Testis (tissue), 3 donors: Measurements from ENCODE around the gene AP1S3. TPM values are rescaled to one million over a fixed set of nuclear protein-coding genes. Genes with fewer than 3 reads are reported as not detected.
"Not testable (repeated sequence)": the region's sequence is repeated elsewhere in the genome, so short reads cannot be mapped to it uniquely, and the experiment has no call there.

Experiments used
- DNase-seq: peaks from one replicate; pipeline ENCODE4 v3.0.0-alpha.2; 2019
- H3K27ac ChIP-seq, 2 donors: fragments of 200-600 bp; sonication (generic); one replicate each; pipeline ENCODE4 v1.5.1; 2019
- H3K27me3 ChIP-seq: fragments of 200-600 bp; sonication (generic); one replicate; pipeline ENCODE4 v1.5.1; 2019
- H3K36me3 ChIP-seq: fragments of 200-600 bp; sonication (generic); one replicate; pipeline ENCODE4 v1.5.1; 2017; ENCODE audit warnings: low read depth; ENCODE audit errors: missing control alignments
- H3K4me1 ChIP-seq: fragments of 200-600 bp; sonication (generic); one replicate; pipeline ENCODE4 v1.5.1; 2019
- H3K4me3 ChIP-seq, 2 donors: fragments of 200-600 bp; sonication (generic); one replicate each; pipeline ENCODE4 v1.5.1; 2017 to 2019
- H3K9me3 ChIP-seq: fragments of 200-600 bp; sonication (generic); one replicate; pipeline ENCODE4 v1.5.1; 2017
- POLR2A ChIP-seq: fragments of 450-650 bp; IDR thresholded peaks from one replicate; pipeline ENCODE4 v1.6.1; 2017; ENCODE audit warnings: antibody characterized with exemption, mild to moderate bottlenecking, moderate library complexity
- WGBS, 2 donors: methylation state at CpG; one replicate each; pipeline ENCODE4 v1.1.5; 2018; 5-methylcytosine and 5-hydroxymethylcytosine counted together
- intact Hi-C: fragments of 100-400 bp; cut with DNase I; formaldehyde crosslinking; loops from one replicate; pipeline ENCODE4 v1.15.1; 2023; ENCODE audit warnings: low total_unique reads
- polyA plus RNA-seq: library from polyadenylated mRNA; stranded (reverse); fragments of 350-450 nt; fragmentation: Illumina TruSeq; extraction: RNeasy Lipid Tissue Mini Kit (QIAGEN cat#74804); gene quantifications from one replicate; pipeline ENCODE4 v1.2.3, GENCODE V29; 2014; ENCODE audit warnings: low read depth, low replicate concordance; ENCODE audit not compliant: insufficient read depth
- total RNA-seq, 2 donors: library from RNA; depleted of rRNA; stranded (reverse); fragments of >200 nt; gene quantifications; one replicate each; pipeline ENCODE4 v1.2.3, GENCODE V29; 2016
- TF ChIP-seq, protein P1 (sequence below), 3 experiments: fragments of 450-650 bp in 2 of 3; fragments of 200-600 bp in 1 of 3; sonication (generic) in 1 of 3; IDR thresholded peaks; one replicate each; pipeline ENCODE4 v1.5.1; 2016 to 2019; ENCODE audit warnings: antibody characterized with exemption in 3 of 3, mild to moderate bottlenecking in 2 of 3, moderate library complexity in 1 of 3

AP1S3 gene
- total and polyA plus RNA-seq, 3 donors from 2014 or later, result 1.6 to 3.2 (median 2.6) TPM

DNA sequence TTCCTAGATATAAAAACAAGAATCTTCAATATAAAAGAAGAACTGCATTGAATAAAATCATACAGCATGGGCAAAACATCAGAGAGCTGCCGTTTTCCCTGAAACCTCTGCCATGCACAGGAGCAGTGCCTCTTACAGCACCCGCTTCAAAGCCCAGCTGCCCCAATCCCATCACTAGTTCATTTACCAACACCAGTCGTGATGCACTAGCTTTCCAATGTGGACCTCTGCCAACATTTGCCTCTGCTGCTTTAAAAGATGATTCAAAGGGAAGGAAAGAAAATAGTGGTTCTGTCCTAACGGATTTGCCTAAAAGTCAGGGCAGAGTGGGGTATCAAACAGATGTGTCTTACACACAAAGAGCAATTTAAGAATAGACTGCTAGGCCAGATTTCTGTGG, 43.4 kb upstream of the AP1S3 start:
- 74 to 85% methylated on average over 4 of the region's 4 CpGs for WGBS, 2 donors
- no peaks in the 10 kb centered on the region for H3K36me3 ChIP-seq

DNA sequence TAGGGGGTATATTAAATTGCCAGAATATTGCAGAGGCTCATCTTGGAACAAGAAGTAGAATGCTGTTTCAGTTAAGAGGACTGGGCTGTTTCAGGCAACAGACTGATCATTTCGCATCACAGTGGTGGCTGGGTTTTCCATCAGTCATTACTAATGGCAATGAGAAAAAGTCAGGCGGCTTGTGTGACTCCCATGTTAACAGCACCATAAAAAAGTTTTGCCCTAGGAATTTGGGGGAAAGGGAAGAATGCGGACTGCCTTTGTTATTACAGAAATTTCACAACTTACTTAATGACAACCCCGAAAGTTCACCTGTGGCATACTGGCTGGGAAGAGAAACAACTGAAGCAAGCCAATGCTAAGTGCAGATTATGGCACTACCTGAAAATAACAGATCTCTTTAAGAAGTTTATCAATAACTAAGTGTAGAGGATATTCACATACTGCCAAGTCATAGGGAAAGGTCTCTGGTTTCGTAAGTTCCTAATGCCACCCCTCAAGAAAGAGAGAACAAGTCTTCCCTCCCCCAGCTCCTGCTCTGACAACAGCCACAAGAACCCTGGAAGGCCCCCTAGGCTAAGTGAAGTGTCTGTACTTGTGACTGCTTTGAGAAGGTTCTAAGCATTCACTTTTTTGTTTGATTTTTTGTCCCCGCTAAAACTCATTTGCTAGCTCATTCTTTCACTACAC, 40.5 kb upstream of the AP1S3 start:
- TF ChIP-seq, protein P1, sequence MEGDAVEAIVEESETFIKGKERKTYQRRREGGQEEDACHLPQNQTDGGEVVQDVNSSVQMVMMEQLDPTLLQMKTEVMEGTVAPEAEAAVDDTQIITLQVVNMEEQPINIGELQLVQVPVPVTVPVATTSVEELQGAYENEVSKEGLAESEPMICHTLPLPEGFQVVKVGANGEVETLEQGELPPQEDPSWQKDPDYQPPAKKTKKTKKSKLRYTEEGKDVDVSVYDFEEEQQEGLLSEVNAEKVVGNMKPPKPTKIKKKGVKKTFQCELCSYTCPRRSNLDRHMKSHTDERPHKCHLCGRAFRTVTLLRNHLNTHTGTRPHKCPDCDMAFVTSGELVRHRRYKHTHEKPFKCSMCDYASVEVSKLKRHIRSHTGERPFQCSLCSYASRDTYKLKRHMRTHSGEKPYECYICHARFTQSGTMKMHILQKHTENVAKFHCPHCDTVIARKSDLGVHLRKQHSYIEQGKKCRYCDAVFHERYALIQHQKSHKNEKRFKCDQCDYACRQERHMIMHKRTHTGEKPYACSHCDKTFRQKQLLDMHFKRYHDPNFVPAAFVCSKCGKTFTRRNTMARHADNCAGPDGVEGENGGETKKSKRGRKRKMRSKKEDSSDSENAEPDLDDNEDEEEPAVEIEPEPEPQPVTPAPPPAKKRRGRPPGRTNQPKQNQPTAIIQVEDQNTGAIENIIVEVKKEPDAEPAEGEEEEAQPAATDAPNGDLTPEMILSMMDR (IDR thresholded peaks at IDR 0.05), result no peak
- TF ChIP-seq POLR2A, result no peak
- Histone ChIP-seq H3K4me3 (no peak overlapping the region), H3K27ac (no peak overlapping the region), H3K36me3 (no peaks in the 10 kb centered on the region), H3K27me3 (no peaks in the 10 kb centered on the region), H3K4me1 (no peaks in the 10 kb centered on the region), H3K9me3 (no peaks in the 10 kb centered on the region)
- intact Hi-C loops, result no loop called here
- WGBS, 2 donors, result 93% methylated on average over 6 of the region's 6 CpGs
- no peak for DNase-seq

More for the DNA sequence above, 43.4 kb upstream of the AP1S3 start:
- no peaks in the 10 kb centered on the region for H3K27me3 ChIP-seq
- H3K4me3 ChIP-seq, result no peak overlapping the region
- no peaks in the 10 kb centered on the region for H3K9me3 ChIP-seq
- TF ChIP-seq, protein P1 (IDR thresholded peaks at IDR 0.05), result no peak
- intact Hi-C loops, result no loop called here
- DNase-seq, result no peak
- H3K4me1 ChIP-seq, result no peaks in the 10 kb centered on the region
- H3K27ac ChIP-seq, result no peak overlapping the region

DNA sequence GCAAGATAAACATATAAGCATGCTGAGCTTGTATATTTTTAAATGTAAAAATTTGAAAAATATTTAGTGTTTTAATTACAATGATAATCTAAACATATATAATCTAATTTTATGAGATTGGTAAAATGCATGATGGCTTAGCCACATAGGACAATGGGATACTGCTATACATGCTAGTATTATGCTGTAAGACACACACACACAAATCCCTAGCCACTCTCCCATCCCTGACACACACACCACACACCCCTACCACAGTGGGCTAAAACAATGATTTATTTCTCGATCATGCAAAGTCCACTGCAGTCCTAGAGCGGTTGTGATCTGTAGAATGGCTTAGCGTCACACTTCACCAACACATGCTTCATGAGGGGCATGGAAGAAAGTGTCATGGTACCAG, 36.3 kb upstream of the AP1S3 start:
- TF ChIP-seq POLR2A, result no peak
- TF ChIP-seq, protein P1 (IDR thresholded peaks at IDR 0.05), result no peak
- Histone ChIP-seq H3K9me3 (no peaks in the 10 kb centered on the region), H3K4me1 (no peaks in the 10 kb centered on the region), H3K4me3 (no peak overlapping the region), H3K27ac (no peak overlapping the region), H3K27me3 (no peaks in the 10 kb centered on the region), H3K36me3 (no peaks in the 10 kb centered on the region)
- WGBS, 2 donors, result 89 to 99% methylated on average over 3 of the region's 3 CpGs
- no peak for DNase-seq
- intact Hi-C loops, result no loop called here

DNA sequence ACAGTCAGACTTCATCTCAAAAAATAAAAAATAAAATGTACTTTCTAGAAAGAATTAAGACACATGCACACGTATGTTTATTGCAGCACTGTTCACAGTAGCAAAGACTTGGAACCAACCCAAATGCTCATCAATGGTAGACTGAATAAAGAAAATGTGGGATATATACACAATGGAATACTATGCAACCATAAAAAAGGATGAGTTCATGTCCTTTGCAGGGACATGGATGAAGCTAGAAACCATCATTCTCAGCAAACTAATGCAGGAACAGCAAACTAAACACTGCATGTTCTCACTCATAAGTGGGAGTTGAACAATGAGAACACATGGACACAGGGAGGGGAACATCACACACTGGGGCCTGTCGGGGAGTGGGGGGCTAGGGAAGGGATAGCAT, 35.4 kb upstream of the AP1S3 start:
- DNase-seq, intact Hi-C loops, H3K27ac ChIP-seq, H3K4me3 ChIP-seq, H3K4me1 ChIP-seq, H3K27me3 ChIP-seq, H3K36me3 ChIP-seq, H3K9me3 ChIP-seq: not testable (repeated sequence)
- 92 to 94% methylated on average over 2 of the region's 2 CpGs for WGBS, 2 donors

DNA sequence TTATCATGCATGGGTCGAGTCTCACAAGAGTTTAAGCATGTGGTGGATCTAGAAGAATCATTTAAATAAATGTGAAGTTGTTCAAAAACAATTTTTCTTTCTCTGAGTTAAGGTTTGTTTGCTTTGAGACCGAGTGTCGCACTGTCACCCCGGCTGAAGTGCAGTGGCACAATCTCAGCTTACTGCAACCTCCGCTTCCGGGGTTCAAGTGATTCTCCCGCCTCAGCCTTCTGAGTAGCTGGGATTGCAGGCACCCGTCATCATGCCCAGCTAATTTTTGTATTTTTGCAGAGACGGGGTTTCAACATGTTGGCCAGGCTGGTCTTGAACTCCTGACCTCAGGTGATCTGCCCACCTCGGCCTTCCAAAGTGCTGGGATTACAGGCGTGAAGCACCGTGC, 34.3 kb upstream of the AP1S3 start:
- intact Hi-C loops, H3K27ac ChIP-seq, DNase-seq, H3K4me3 ChIP-seq, H3K36me3 ChIP-seq, H3K9me3 ChIP-seq, H3K4me1 ChIP-seq, H3K27me3 ChIP-seq: not testable (repeated sequence)
- WGBS, 2 donors, result 94 to 97% methylated on average over 12 of the region's 12 CpGs
